HK-2 (cell line): ENCODE results near the gene MT1H.
A peak's percentile ranks its signal among the peaks of the same experiment; 100 is the strongest.
"Not testable (repeated sequence)": the region's sequence is repeated elsewhere in the genome, so short reads cannot be mapped to it uniquely, and the experiment has no call there.

Experiments
- DNase-seq: peaks from one replicate; pipeline ENCODE4 v3.0.0-alpha.2; 2018; ENCODE audit not compliant: unreplicated experiment

MT1H gene

DNA sequence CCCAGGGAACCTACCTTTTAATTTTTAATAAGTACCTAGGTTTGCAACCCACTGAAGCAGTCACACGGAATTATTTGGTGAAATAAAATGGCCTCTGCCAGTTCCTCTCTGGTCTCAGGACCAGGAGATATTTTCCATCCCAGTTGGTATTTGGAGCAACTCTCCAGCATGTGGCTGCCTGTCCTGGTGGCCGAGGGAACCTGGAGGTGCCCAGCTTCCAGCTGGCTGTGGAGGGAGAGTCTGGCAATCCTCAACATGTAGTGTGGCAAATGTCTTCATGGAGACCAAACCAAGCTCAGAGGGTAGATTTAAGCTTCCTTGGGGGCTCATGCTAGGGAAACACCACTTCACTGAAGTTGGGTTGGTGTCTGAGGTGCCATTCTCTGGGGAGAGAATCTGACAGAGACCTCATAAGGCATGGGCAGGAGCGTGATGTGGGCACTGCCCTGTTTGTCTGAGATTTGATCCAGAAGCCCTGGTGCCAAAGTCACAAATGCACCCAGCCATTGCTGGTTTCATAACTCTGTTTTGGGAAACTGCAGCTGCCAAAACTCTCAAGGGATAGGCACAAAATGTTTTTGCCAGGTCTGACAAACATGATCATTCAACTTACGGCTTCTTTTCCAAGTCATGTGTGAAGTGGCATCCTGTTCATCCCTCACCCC, 15.4 kb downstream of the MT1H start:
- DNase-seq, result no peak

DNA sequence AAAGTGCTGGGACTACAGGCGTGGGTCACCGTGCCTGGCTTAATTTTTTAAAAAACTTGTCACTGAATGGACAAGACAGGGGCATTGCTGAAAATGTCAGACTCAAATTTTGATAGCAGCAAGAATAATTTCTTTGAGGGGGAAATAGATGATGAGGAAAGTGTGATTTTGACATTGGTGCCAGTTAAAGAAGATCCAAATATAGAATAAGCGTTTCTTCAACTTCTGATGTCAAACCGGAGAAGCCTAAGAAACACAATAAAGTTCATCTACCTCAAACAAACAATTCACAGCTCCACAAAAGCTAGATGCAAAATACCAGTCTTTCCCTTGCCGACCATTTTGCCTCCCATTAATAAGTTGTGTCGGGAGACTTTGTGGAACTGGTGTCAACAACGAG, 17.1 kb downstream of the MT1H start:
- no peak for DNase-seq

DNA sequence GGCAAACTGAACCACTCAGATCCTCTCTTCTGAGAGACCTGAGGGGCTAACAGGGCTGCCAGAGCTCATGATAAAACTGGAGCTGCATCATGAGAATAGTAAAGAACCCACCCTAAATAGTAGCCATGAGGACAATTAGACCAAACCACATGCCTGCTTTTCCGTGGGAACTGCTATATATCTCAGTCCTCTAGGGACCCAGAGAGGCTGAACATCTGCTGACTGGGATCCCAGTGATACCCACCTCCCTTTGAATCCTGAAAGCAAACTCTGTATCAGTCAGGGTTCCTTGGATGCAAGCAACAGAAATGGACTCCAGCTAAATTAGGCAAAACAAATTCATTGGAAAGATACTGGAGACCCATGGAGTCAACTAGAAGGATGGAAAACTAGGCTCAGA, 19.1 kb downstream of the MT1H start:
- DNase-seq, result no peak

DNA sequence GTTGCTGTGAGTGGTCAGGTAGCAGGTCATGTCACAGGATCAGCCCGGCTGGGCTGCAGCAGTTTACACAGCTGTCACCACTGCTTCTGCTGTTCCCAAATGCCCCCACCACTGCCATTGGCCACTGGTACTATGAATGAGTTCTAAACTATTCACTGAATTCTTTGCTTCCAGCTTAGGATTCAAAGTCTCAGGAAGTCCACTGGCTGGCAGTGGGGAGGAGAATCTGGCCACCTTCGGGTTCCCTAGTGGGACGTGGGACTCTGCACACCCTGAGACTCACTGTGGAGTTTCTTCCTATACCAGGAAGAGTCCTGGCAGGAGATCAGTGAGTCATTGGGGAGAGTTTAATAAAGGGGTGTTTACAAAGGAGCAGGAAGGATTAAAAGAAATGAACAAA, 19.6 kb downstream of the MT1H start:
- DNase-seq, result no peak

DNA sequence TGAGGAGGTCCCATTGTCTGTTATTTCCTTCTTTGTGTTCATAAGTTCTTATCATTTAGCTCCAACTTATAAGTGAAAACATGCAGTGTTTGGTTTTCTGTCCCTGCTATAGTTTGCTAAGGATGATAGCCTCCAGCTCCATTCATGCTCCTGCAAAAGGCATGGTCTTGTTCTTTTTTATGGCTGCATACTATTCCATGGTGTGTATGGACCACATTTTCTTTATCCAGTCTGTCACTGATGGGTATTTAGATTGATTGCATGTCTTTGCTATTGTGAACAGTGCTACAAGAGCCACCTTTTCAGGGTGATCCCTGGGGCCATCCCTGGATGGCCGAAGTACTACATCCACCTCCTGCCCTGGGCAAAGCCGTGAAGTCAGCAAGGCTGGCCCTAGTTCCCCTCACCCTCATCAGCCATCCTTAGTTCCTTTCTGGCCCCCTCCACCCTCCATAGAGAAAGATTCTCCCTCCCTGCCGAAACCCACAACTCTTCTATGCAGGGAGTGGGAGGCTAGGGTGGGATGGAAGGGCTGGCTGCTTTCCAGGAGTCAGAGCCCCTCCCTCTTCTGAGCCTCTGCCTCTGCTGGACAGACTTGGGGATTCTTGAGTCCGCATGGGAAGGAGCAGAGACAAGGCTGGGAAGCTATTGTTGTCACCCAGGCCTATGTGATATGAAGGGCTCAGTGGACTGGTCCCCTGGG, 21.0 kb downstream of the MT1H start:
- DNase-seq, result no peak

DNA sequence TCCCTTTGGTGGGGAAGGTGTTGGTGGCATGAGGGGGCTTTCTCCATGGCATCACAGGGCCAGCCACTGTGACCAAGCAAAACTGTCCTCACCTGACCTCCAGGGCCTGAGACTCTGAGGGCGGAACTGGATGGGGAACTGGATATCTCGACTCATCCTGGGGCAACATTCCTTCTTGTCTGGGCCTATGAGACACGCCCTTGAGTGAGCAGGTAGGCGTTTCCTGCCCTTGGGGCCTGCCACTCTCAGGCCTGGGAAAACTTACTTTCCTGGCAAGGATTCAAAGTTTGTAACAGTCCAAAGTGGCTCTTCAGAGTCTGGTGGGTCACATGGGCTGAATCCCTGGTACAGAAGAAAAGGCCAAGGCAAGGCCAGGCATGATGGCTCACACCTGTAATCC, 22.3 kb downstream of the MT1H start:
- peak; percentile 87 for DNase-seq

DNA sequence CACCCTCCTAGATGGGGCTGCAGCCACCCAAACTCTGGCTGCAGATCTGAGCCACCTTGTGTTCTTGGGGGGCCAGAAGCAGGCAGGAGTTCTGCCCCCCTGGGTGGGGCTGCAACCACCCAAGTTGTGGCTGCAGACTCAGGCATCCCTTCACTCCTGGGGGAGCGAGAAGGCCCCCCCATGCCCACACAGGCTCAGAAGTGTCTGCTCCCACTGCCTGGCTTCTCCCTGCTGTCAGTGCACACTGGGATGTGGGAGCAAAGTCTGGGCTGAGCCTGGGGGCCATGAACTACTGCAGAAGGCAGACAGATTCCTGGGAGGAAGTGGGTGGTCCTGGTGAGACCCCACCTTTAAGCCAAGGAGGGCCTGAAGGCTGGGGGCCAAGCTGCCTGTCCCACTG, 25.6 kb downstream of the MT1H start:
- DNase-seq, result no peak

DNA sequence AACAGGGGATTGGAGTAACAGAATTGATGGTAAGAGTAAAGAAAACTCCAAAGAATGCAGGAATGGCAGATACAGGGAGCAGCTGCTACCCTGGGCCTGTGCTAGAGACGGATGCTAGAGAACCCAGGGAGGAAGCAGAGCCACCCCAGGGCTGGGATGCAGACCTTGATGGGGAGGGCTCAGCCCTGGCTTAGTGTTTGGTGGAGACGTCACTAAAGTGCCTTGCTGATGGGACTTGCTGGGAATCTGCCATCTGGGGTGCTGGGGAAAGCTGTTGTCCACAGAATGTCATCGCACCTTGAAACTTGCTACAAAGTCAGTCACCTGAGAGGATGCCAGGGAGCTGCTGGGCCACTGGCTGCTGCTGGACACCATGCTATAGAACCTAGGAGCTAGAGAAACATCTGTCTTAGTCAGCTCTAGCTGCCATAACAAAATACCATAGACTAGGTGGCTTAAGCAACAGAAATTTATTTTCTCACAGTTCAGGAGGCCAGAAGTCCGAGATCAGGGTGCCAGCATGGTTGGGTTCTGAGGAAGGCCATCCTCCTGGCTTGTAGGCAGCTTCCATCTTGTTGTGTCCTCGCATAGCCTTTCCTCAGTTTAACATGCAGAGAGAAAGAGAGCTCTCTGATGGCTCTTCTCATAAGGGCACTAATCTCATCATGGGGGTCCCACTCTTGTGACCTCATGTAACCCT, 28.0 kb downstream of the MT1H start:
- DNase-seq, result no peak

DNA sequence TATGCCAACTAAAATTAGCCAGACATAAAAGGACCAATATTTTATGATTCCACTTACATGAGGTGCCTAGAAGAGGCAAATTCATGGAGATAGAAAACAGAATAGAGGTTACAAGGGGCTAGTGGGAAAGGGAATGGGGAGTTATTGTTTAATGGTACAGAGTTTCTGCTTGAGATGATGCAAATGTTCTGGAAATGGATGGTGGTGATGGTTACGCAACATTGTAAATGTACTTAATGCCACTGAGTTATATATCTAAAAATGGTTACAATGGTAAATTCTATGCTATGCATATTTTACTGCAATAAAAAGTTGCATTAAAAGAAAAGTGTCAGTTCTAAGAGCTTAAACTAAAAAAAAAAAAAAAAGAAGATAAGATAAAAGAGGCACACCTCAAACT, 30.6 kb downstream of the MT1H start:
- DNase-seq, result no peak

DNA sequence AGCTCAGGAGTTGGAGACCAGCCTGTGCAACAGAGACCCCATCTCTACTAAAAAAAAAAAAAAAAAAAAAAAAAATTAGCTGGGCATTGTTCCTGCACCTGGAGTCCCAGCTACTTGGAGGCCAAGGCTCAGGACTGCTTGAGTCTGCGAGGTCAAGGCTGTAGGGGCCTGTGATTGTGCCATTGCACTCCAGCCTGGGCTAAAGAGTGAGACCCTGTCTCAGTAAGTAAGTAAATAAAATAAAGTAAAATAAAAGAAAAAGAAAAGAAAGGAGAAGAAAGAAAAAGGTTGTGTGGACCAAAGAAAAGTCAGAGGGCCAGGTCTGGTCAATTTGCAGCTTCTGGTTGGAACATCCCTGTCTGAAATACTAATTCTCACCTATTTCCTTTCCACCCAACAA, 31.0 kb downstream of the MT1H start:
- DNase-seq, result no peak

DNA sequence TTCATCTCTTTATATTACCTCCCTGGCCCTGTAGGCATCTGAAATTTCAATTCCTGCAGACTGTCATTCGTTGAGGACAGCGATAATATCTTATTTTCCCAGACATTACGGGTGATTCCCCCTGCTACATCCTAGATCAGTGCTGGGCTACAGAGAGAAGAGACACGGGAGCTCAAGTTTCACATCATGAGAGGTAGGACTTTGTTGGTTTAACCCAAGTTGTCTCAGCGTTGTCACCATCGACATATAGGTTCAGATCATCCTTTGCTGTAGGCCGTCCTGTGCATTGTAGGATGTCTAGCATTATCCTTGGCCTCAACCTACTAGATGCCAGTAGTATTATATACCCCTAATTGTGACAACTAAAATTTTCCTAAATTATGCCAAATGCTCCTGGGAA, 31.9 kb downstream of the MT1H start:
- DNase-seq, result no peak

DNA sequence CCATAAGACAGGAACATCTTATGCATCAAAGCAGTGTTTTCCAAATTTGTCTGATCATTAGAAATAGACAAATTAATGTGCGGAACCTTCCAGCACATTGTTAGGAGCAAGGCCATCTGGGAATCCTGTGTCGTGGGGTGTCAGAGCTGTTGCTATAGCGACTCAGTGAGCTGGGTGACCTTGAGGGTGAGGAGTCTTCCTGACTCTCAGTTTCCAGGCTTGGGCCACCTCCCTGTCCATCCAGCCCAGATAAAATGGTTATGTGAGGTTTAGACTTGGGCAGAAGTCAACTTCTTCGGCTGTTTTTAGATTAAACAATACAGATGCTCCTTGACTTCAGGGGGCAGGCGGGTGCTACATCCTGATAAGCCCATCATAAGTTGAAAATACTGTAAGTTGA, 33.2 kb downstream of the MT1H start:
- no peak for DNase-seq

DNA sequence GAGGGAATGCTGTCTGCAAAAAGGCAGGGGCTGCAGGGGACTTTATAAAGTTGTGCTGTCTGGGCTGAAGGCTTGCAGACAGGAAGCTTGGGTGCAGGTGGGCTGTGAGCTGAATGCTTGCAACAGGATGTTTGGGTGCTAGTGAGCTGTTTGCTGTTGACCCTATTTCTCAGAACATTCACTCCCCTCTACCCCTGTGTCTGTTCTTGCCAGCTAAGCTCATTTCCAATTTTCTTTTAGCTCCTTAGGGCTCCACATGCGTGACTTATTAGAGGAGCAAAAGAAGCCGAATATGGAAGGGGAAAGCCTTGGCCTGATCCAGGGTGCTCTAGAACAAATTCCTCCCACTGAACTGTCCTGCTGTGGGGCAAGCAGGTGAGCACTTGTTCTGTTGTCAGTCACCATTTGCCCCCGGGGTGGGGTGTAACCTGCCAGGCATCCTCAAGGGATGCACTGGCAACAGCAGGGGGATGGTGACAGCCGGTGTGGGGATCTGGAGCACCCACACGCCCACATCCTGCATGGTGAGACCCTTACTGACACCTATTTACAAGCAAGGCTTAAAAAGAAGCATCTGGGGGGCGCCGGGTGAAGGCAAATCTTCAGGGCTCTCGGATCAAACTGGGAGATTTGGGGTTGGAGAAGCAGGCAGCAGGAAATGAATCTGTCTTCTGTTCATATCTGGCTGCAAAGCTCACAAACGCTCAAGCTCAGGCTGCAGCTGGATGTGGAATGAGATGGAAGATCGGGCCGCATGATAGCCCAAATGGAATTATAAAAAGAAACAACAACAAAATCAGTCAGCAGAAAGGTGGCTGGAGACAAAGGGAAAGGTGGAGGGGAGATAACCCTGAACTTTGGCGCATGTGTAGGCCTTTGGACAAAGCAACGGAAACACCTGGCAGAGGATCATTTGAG, 39.2 kb downstream of the MT1H start:
- no peak for DNase-seq

DNA sequence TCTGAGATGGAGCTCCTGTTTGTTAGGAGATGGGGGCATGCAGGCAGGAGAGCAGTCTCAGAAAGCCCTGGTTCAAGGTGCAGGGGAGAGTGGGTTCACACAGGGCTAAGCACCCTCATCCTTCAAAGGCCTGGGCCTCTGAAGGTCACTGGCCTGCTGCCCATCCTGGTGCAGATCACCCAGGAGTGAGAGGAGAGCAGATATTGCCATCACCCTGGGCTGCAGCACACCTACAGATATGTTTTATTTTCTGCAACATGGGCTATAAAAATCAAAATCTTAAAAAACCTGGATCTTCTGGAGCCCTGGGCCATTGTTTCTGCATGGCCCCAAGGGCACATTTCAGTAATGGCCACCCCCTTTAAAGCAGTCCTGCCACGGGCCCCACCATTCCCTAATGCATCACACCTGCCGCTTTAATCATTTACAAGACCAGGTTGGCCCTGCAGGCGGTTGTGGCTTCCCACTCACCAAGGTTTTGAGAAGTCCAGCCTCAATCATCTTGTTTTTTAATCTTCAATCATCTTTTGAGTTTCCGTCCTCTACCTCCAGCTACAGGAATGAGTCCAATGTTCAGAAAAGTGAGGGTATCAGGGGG, 39.9 kb downstream of the MT1H start:
- DNase-seq, result no peak

DNA sequence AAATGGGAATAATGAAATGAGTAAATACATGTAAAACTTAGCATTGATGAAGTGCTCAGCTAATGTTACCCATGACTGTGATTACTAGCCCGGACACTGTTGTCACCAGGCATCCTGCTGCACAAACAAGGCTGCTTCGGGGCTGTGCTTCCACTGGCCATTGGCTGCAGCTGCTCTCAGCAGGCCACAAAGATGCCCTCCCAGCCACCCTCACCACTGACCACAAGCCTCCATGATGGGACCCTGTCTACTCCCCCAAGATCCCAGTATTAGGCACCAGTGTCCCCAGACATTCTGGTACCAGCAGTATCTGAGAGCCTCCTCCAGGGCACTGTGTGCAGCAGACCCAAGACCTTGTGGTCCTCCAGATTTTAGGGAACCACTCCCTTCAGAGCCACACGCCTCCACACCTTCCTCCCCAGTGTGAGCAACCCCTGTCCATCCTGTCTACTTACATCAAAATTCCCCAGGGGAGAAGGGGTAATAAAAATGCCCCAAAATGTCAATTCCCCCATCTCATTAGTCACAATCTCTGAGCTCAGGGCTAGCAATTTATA, 40.6 kb downstream of the MT1H start:
- no peak for DNase-seq

DNA sequence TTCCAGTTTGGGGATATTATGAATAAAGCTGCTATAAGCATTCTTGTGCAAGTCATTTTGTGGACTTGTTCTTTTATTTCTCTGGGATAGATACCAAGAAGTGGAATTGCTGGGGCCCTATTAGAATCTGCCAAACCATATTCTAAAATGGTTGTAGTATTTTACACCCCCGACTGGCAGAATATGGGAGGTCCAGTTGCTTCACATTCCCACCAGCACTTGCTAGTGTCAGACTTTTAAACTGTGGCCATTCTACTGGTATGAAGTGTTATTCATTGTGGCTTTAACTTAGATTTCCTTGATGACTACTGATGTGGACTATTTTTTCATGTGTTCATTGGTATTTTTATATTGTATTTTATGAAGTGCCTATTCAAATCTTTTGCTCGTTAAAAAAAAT, 42.2 kb downstream of the MT1H start:
- DNase-seq, result no peak

DNA sequence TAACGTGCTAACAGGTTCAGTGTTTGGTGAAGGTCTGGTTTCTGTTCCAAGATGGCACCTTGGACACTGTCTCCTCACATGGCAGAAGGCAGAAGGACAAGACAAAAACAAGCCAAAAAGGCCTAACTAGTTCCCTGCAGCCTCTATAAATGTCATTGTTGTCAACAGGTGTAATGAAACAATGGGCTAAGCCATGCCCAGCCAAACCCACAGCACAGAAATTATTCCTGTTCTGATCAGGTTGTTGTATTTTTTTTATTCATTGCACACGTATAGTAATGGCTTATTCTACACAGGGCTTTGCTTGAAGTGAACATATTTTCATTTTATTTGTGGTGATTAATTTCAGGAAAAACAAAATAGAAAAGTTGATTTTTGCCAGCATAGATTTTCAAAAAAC, 44.2 kb downstream of the MT1H start:
- no peak for DNase-seq

DNA sequence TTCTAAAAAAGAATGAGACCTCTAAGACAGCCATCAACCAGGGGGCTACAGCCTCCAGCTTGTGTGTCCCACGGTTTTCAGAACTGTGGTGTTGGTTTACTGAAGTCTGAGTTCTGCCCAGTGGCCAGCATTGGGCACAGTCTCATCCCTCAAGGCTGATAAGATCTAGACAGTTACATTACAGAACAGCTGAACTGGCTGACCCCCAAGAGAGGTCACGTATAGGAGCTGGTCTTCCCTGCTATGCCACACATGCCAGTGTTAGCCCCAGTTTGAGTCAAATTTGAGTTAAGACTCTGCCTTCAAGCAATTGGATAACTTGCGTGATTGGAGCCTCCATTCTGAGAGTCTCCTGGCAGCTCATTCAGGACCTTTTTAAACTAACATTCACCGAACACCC, 45.5 kb downstream of the MT1H start:
- no peak for DNase-seq

DNA sequence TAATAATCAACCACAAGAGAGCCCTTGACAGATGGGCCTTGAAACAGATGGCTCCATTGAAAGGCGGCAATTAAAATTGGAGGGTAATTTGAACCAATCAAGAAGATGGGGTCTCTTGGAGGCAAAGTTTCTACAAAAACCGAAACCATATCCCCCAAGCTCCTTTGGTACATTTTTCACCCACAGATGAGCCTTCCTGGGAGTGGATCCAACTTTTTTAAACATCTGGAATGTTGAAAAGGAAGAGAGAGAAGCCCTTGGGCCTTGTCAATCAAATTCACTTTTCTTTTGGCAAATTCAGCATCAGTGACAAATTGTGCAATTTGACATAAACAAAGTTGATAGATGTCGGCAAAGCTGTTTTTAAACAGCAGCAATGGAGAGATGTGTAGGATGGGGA, 47.1 kb downstream of the MT1H start:
- no peak for DNase-seq

DNA sequence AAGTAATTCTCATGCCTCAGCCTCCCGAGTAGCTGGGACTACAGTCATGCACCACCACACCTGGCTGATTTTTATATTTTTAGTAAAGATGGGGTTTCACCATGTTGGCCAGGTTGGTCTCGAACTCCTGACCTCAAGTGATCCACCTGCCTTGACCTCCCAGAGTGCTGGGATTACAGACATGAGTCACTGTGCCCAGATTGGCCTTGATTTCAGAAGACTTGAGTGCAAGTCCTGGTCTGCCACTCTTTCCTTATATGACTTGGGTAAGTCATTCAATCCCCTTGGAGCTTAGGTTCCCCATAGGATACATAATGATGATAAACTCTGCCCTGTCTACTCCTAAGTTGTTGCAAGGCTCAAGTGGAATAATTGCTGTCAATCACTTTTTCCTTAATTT, 47.9 kb downstream of the MT1H start:
- DNase-seq, result not testable (repeated sequence)
